Activated CD8-positive, alpha-beta memory T cell treated with anti-CD3 and anti-CD28 coated beads, Interleukin-2, amount 50 U/mL, for 24 hours (primary cell): ENCODE measurements around the gene OR11L1.

Experiments used
- DNase-seq: peaks from one replicate; pipeline ENCODE4 v3.0.0-alpha.2; 2020; ENCODE audit errors: extremely low read depth

The OR11L1 gene

GRCh38 chr1:247841796-247842195 lies at the start of gene OR11L1:
Gene OR11L1 (minus strand): TSS chr1:247841896. CDS start chr1:247841896, 0 bp downstream.
- no peak for DNase-seq

- no peak for DNase-seq
Measured at GRCh38 chr1:247884797-247885413, 43.2 kb upstream of the OR11L1 start.

GRCh38 chr1:247883346-247883745 lies 41.6 kb upstream of the OR11L1 start:
- DNase-seq = no peak

GRCh38 chr1:247865416-247865815 lies 23.7 kb upstream of the OR11L1 start:
- no peak for DNase-seq

- DNase-seq = no peak
Measured at GRCh38 chr1:247864644-247865043, 22.9 kb upstream of the OR11L1 start.

- DNase-seq = no peak
Measured at GRCh38 chr1:247862756-247863155, 21.1 kb upstream of the OR11L1 start.

- DNase-seq = no peak
Measured at GRCh38 chr1:247857985-247858619, 16.4 kb upstream of the OR11L1 start.

- DNase-seq = no peak
Measured at GRCh38 chr1:247857069-247857984, 15.6 kb upstream of the OR11L1 start, which contains the start of gene TRIM58. Gene TRIM58 (plus strand): TSS chr1:247857187. CDS start chr1:247857247, 60 bp downstream.

- DNase-seq = no peak
Measured at GRCh38 chr1:247855911-247856310, 14.2 kb upstream of the OR11L1 start.

- DNase-seq = no peak
Measured at GRCh38 chr1:247854899-247855545, 13.3 kb upstream of the OR11L1 start.

GRCh38 chr1:247849616-247850015 lies 7.9 kb upstream of the OR11L1 start:
- DNase-seq = no peak

GRCh38 chr1:247848346-247848745 lies 6.7 kb upstream of the OR11L1 start:
- DNase-seq = no peak

- no peak for DNase-seq
Measured at GRCh38 chr1:247845693-247846017, 4.0 kb upstream of the OR11L1 start.

- DNase-seq = no peak
Measured at GRCh38 chr1:247845011-247845692, 3.5 kb upstream of the OR11L1 start.

- no peak for DNase-seq
Measured at GRCh38 chr1:247843411-247843810, 1.7 kb upstream of the OR11L1 start.

- DNase-seq = no peak
Measured at GRCh38 chr1:247840818-247841217, 878 bp downstream of the OR11L1 start.

GRCh38 chr1:247833601-247834000 lies 8.1 kb downstream of the OR11L1 start:
- DNase-seq = no peak

GRCh38 chr1:247829656-247830055 lies 12.0 kb downstream of the OR11L1 start:
- DNase-seq = no peak

- DNase-seq = no peak
Measured at GRCh38 chr1:247825362-247825761, 16.3 kb downstream of the OR11L1 start.

GRCh38 chr1:247824023-247824422 lies 17.7 kb downstream of the OR11L1 start, which contains the start of gene OR14A16:
Gene OR14A16 (minus strand): TSS chr1:247824119. CDS start chr1:247815729, 8,390 bp downstream.
- DNase-seq = no peak

- DNase-seq = no peak
Measured at GRCh38 chr1:247822060-247822459, 19.6 kb downstream of the OR11L1 start.
